ENCODE measurements around the gene NPAT.

GRCh38 chr11:108246885-108247284 lies 24.4 kb upstream of the NPAT start:
- no peak for TF ChIP-seq CTCF (IDR thresholded peaks at IDR 0.05 in 4 of 5, conservative IDR thresholded peaks at IDR 0.05 in 1 of 5)
- TF ChIP-seq POLR2A (IDR thresholded peaks at IDR 0.05): no peak
